Measurements from ENCODE around the gene DGKI. TPM values are rescaled to one million over a fixed set of nuclear protein-coding genes. Genes with fewer than 3 reads are reported as not detected.
A peak's percentile ranks its signal among the peaks of the same experiment; 100 is the strongest.

The DGKI gene
- total RNA-seq, 2 donors from 2014 or later, result 0.24 to 0.34 TPM

GRCh38 chr7:137393570-137393969 lies 453.2 kb downstream of the DGKI start:
- intact Hi-C loops (cut with DNase I, micrococcal nuclease), result no loop called here
- no peak for DNase-seq
- no peak for ATAC-seq

- DNase-seq (no peak), ATAC-seq (no peak)
- intact Hi-C loops (cut with DNase I, micrococcal nuclease), result no loop called here
Observed at GRCh38 chr7:137390076-137390475, 456.7 kb downstream of the DGKI start.

- intact Hi-C loops (cut with DNase I, micrococcal nuclease), result no loop called here
- DNase-seq (no peak), ATAC-seq (no peak)
Observed at GRCh38 chr7:137388916-137389315, 457.9 kb downstream of the DGKI start.

- DNase-seq (no peak), ATAC-seq (no peak)
- intact Hi-C loops (cut with DNase I, micrococcal nuclease), result no loop called here
Observed at GRCh38 chr7:137386966-137387365, 459.8 kb downstream of the DGKI start.

GRCh38 chr7:137381045-137381444 lies 465.7 kb downstream of the DGKI start:
- ATAC-seq (no peak), DNase-seq (no peak)
- intact Hi-C loops (cut with DNase I, micrococcal nuclease), result no loop called here

GRCh38 chr7:137373507-137373906 lies 473.3 kb downstream of the DGKI start:
- ATAC-seq, result no peak
- no peak for DNase-seq
- intact Hi-C loops (cut with DNase I, micrococcal nuclease), result no loop called here

GRCh38 chr7:137371616-137372015 lies 475.2 kb downstream of the DGKI start:
- DNase-seq (no peak), ATAC-seq (no peak)
- intact Hi-C loops (cut with DNase I, micrococcal nuclease), result no loop called here

GRCh38 chr7:137366995-137367394 lies 479.8 kb downstream of the DGKI start:
- ATAC-seq (no peak), DNase-seq (no peak)
- intact Hi-C loops (cut with DNase I, micrococcal nuclease), result no loop called here

- ATAC-seq (no peak), DNase-seq (no peak)
- intact Hi-C loops (cut with DNase I, micrococcal nuclease), result no loop called here
Observed at GRCh38 chr7:137363683-137364082, 483.1 kb downstream of the DGKI start.

GRCh38 chr7:137360087-137360679 lies 486.6 kb downstream of the DGKI start:
- DNase-seq, result no peak
- ATAC-seq, result no peak
- intact Hi-C loops (cut with DNase I, micrococcal nuclease), result no loop called here

GRCh38 chr7:137354961-137355360 lies 491.8 kb downstream of the DGKI start:
- intact Hi-C loops (cut with DNase I, micrococcal nuclease), result no loop called here
- ATAC-seq (no peak), DNase-seq (no peak)

GRCh38 chr7:137354396-137354795 lies 492.4 kb downstream of the DGKI start:
- ATAC-seq (no peak), DNase-seq (no peak)
- intact Hi-C loops (cut with DNase I, micrococcal nuclease), result no loop called here

GRCh38 chr7:137351941-137352340 lies 494.8 kb downstream of the DGKI start:
- intact Hi-C loops (cut with DNase I, micrococcal nuclease), result no loop called here
- no peak for DNase-seq
- ATAC-seq, result no peak

- DNase-seq (no peak), ATAC-seq (no peak)
- intact Hi-C loops (cut with DNase I, micrococcal nuclease), result no loop called here
Observed at GRCh38 chr7:137345799-137346449, 500.9 kb downstream of the DGKI start.

- intact Hi-C loops (cut with DNase I, micrococcal nuclease), result no loop called here
- DNase-seq (peak in 1 of 2 donors; percentile 24), ATAC-seq (no peak)
Observed at GRCh38 chr7:137343281-137343841, 503.4 kb downstream of the DGKI start, which contains the start of gene PTN. PTN (minus strand) TSS chr7:137343733; CDS start chr7:137254973, 88,760 bp downstream.

GRCh38 chr7:137342828-137343261 lies 503.9 kb downstream of the DGKI start:
- ATAC-seq, result no peak
- DNase-seq, result no peak
- intact Hi-C loops (cut with DNase I, micrococcal nuclease), result no loop called here

- intact Hi-C loops (cut with DNase I, micrococcal nuclease), result no loop called here
- no peak for ATAC-seq
- no peak for DNase-seq
Observed at GRCh38 chr7:137342265-137342664, 504.5 kb downstream of the DGKI start.

GRCh38 chr7:137337902-137338301 lies 508.9 kb downstream of the DGKI start:
- intact Hi-C loops (cut with DNase I, micrococcal nuclease), result no loop called here
- DNase-seq (no peak), ATAC-seq (no peak)

GRCh38 chr7:137335814-137336213 lies 511.0 kb downstream of the DGKI start:
- no peak for DNase-seq
- intact Hi-C loops (cut with DNase I, micrococcal nuclease), result no loop called here
- no peak for ATAC-seq

- no peak for DNase-seq
- intact Hi-C loops (cut with DNase I, micrococcal nuclease), result no loop called here
- ATAC-seq, result no peak
Observed at GRCh38 chr7:137331378-137331777, 515.4 kb downstream of the DGKI start.
